Activated naive CD8-positive, alpha-beta T cell (primary cell): ENCODE data around the gene TMED8.
A peak's percentile ranks its signal among the peaks of the same experiment; 100 is the strongest.

ENCODE experiments used
- H3K27ac Mint-ChIP-seq: one replicate; pipeline ENCODE4 v1.8.0; 2021; ENCODE audit warnings: mixed read lengths
- H3K27me3 Mint-ChIP-seq: one replicate; pipeline ENCODE4 v1.8.0; 2021; ENCODE audit warnings: mixed read lengths
- H3K36me3 Mint-ChIP-seq: one replicate; pipeline ENCODE4 v1.8.0; 2021; ENCODE audit warnings: mixed read lengths
- H3K4me1 Mint-ChIP-seq: one replicate; pipeline ENCODE4 v1.8.0; 2021; ENCODE audit warnings: low read depth, mixed read lengths
- H3K4me3 Mint-ChIP-seq: one replicate; pipeline ENCODE4 v1.8.0; 2021; ENCODE audit warnings: mild to moderate bottlenecking, mixed read lengths
- H3K9me3 Mint-ChIP-seq: one replicate; pipeline ENCODE4 v1.8.0; 2021; ENCODE audit warnings: low read depth, mixed read lengths

The TMED8 gene

DNA sequence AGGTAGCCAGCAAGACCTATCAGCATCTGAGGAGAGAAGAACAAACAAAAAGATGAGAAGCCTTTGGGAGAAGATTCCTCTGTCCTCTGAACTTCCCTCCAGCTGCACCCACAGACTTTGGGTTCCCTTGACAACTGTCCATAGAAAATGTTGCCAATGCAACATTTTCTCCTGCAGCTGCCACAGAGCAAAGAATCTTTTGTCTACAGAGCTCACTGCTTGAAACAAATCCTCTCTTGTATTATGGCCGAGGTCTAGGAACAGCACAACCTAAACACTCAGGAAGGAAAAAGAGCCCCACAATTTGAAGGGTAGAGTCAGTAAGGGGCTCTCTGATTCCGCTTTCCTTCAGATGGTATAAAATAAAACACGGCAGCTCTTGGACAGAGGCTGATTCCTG, 70.5 kb downstream of the TMED8 start:
- no peaks in the 10 kb centered on the region for H3K27me3 Mint-ChIP-seq
- H3K27ac Mint-ChIP-seq: no peak overlapping the region
- H3K4me3 Mint-ChIP-seq: no peak overlapping the region
- H3K36me3 Mint-ChIP-seq: peaks cover 9% of the 10 kb centered on the region
- peaks cover 12% of the 10 kb centered on the region for H3K4me1 Mint-ChIP-seq
- H3K9me3 Mint-ChIP-seq: no peaks in the 10 kb centered on the region

DNA sequence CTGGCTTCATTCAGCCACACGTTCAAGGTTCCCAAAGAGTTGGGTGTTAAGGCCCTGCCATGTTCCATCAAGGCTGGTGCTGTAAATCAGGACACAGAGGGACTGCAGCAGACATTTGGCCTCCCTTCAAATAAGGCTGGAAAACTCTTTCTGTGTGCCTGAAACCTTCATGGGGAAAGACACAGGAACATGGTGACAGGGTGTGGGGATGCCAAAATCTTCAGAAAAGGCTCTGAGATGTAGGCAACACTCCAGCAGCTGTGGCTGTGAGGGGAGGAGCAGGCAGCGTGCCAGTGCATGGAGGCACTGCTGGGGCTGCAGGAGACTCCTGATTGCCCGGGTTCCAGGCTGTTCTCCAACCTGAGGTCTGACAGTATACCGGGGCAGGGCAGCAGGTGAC, 71.2 kb downstream of the TMED8 start:
- Mint-ChIP-seq H3K27me3 (no peaks in the 10 kb centered on the region), H3K4me3 (no peak overlapping the region), H3K27ac (no peak overlapping the region), H3K36me3 (peaks cover 6% of the 10 kb centered on the region), H3K9me3 (no peaks in the 10 kb centered on the region), H3K4me1 (peaks cover 12% of the 10 kb centered on the region)

DNA sequence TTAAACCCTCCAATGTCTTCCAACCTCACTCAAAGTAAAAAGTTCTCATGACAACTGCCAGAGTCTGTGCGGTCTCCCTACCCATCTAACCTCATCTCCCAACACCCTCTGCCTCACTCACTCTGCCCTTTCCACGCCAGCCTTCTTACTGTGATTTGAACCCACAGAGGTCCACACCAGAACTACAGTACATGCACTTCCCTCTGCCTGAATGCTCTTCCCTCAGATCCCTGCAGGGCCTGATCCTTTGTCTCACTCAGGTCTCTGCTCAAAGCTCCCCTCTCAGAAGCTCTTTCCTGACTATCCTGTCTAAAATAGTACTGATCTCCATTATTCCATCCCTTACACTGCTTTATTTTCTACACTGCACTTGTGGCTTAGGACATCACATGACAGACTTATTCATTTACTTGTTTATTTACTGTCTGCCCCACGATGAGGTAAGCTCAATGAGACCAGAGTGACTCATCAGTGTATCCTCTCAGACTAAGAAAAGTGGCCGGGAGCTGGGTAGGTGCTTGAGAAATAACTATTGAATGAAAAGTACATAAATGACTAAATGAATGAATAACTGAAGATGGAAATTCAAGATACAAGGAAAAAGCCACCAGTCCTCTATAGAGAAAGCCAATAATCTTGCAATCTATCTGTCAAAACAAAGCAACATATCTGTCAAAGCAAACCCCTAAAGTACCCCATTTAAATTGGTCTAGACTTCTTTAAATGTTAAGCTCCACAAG, 73.3 kb downstream of the TMED8 start:
- Mint-ChIP-seq H3K27ac (peak overlapping the region; percentile 50), H3K36me3 (peaks cover 4% of the 10 kb centered on the region), H3K9me3 (no peaks in the 10 kb centered on the region), H3K27me3 (no peaks in the 10 kb centered on the region), H3K4me1 (peaks cover 12% of the 10 kb centered on the region), H3K4me3 (peak overlapping the region; percentile 45)

DNA sequence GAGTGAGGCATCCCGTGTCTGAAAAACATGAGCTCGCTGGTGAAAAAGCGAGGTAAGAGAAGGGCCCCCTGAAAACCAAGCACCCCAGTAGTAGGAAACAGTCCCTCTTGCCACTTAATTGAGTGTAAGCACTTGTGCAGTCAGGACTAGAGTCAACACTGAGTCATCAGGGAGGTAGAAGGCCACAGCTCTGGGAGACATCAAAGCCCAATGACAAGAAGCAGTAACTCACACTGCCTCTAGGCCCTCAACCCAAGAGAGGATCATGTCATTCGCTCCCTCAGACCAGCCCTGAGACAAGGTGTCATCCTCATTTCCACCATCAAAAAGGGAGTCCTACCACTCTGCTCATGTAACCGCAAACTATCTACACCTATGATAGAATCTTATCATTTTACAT, 74.0 kb downstream of the TMED8 start:
- no peaks in the 10 kb centered on the region for H3K9me3 Mint-ChIP-seq
- H3K27ac Mint-ChIP-seq: no peak overlapping the region
- no peak overlapping the region for H3K4me3 Mint-ChIP-seq
- H3K36me3 Mint-ChIP-seq: peaks cover 4% of the 10 kb centered on the region
- no peaks in the 10 kb centered on the region for H3K27me3 Mint-ChIP-seq
- peaks cover 12% of the 10 kb centered on the region for H3K4me1 Mint-ChIP-seq

DNA sequence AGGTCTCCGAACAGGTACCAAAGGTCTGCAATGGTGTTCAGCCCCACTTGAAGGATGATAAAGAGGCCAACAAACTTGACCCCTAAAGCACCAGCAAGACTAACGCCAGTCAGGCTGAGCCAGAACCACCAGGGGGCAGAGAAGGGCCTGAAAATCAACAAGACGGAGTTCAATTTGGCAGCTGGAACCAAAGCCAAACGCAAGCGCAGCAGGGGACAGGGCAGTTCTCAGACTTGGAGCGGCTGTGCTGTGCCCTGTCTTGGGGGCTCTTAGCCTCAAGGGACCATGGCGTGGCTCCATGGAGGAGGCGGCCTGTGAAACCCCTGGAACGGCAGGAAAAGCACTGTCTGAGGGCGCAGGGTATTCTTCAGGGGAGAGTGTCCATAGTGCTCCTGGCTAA, 75.8 kb downstream of the TMED8 start:
- Mint-ChIP-seq H3K27ac (no peak overlapping the region), H3K4me1 (peaks cover 12% of the 10 kb centered on the region), H3K9me3 (no peaks in the 10 kb centered on the region), H3K4me3 (no peak overlapping the region), H3K36me3 (peaks cover 4% of the 10 kb centered on the region), H3K27me3 (no peaks in the 10 kb centered on the region)

DNA sequence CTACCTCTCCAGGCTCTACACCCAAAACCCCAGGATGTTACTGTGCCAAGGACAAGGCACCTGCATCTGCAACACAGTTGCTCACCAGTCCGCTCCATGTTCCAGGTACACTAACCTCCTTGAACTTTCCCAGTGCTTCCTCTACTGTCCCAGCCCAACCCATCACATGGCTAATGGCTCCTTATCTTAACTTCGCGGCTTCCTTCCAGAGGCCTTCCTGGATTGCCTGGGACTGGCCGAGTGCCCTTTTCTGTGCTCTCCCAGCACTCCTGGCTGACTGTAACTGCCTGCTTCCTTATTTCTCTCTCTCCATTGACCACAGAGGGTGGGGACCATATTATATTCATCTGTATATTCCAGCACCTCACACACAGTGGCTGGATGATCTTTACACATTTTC, 77.1 kb downstream of the TMED8 start:
- Mint-ChIP-seq H3K36me3 (peaks cover 8% of the 10 kb centered on the region), H3K27me3 (no peaks in the 10 kb centered on the region), H3K9me3 (no peaks in the 10 kb centered on the region), H3K4me3 (no peak overlapping the region), H3K4me1 (peaks cover 12% of the 10 kb centered on the region), H3K27ac (no peak overlapping the region)

DNA sequence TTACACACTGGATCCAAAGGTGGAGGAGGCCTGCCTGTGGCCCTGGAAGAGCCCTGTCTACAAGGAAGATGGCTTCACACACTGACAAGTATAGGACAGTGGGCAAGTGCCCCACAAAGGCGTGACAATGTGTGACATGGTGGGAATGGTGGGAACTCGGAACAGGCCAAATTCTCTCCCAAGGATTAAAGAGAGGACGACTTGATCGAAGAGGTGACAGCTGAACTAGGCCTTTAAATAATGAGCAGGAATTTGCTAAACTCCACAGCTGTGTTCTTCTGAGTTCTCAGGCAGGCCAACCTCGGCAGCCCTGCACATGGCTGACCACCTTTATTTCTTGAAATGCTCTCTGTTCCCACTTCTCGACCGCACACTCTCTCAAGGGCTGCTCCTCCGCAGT, 80.0 kb downstream of the TMED8 start:
- Mint-ChIP-seq H3K4me1 (no peaks in the 10 kb centered on the region), H3K27ac (no peak overlapping the region), H3K4me3 (no peak overlapping the region), H3K9me3 (no peaks in the 10 kb centered on the region), H3K27me3 (no peaks in the 10 kb centered on the region), H3K36me3 (peaks cover 7% of the 10 kb centered on the region)

DNA sequence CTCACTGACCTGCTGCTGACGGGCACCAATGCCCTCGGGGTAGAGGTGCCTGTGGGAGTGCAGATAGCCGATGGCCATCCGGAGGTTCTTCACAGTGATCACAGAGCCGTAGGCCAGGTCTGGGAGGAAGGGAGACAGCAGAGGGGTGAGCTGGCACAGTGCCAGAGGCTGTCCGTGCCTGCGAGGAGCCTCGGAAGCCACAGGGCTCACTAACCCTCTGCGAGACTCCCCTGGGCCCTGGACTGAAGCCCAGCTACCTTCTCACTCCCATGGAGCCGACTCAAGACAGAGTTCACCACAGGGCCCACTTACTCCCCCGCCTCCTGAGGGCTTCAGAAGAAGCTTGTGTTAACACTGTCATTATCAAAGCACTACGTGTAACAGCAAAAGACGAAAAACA, 80.7 kb downstream of the TMED8 start:
- no peak overlapping the region for H3K27ac Mint-ChIP-seq
- no peak overlapping the region for H3K4me3 Mint-ChIP-seq
- H3K4me1 Mint-ChIP-seq: no peaks in the 10 kb centered on the region
- no peaks in the 10 kb centered on the region for H3K27me3 Mint-ChIP-seq
- H3K36me3 Mint-ChIP-seq: peaks cover 7% of the 10 kb centered on the region
- H3K9me3 Mint-ChIP-seq: no peaks in the 10 kb centered on the region

DNA sequence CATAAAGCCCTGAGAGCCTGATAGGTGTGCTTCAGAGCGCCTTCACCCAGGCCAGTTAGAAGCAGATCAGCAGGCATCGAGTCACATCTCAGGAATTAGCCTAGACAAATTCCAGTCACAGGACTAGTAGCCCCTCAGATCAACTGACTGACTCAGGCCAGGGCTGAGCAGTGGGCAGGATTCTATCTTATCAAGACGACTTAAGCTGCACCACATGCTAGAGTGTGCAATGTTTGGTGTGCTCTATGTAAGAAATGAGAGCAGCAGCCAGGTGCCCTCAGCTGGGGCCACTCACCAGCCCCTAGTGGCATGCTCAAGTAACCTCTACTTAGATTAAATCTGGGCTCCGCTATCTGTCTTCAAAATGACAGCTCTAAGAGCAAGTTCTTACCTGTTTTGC, 86.2 kb downstream of the TMED8 start:
- Mint-ChIP-seq H3K27me3 (no peaks in the 10 kb centered on the region), H3K4me3 (no peak overlapping the region), H3K36me3 (peaks cover 20% of the 10 kb centered on the region), H3K4me1 (no peaks in the 10 kb centered on the region), H3K27ac (no peak overlapping the region), H3K9me3 (no peaks in the 10 kb centered on the region)

DNA sequence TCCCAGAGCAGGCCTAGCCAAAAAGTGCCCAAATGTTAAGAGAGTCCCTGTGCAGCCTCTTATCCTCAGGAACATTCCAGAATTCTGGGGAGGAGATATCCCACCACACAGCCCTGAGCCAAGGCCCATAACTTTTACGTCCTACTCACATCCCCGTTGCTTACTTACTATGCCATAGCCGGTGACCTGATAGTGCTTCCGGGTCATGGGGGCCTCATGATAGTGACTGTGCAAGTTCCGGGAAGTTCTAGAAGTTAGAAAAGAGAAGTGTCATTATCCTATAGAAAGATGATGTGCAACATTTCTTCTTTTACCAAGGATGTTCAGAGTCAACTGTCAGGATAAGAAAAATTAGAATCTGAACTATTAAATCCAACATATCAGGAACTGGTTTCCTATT, 90.3 kb downstream of the TMED8 start:
- Mint-ChIP-seq H3K36me3 (peaks cover 25% of the 10 kb centered on the region), H3K4me1 (no peaks in the 10 kb centered on the region), H3K4me3 (no peak overlapping the region), H3K27me3 (no peaks in the 10 kb centered on the region), H3K9me3 (no peaks in the 10 kb centered on the region), H3K27ac (no peak overlapping the region)
